Measurements from ENCODE around the gene IL16.

GRCh38 chr15:81363276-81363675 is 166.6 kb downstream of the IL16 start:
- TF ChIP-seq EZH2 (IDR thresholded peaks at IDR 0.05) = no peak
- TF ChIP-seq POLR2AphosphoS5 (IDR thresholded peaks at IDR 0.05; ENCODE audit: borderline replicate concordance, low read depth, low read length) = no peak
- no peak for TF ChIP-seq FOXP2 (optimal IDR thresholded peaks at IDR 0.05; ENCODE audit: control extremely low read depth, extremely low read length, insufficient read depth)

Data from SK-N-MC (cell line).